Smooth muscle cell (in vitro differentiated cells): Measurements from ENCODE around the gene FNIP1. TPM values are rescaled to one million over a fixed set of nuclear protein-coding genes. Genes with fewer than 3 reads are reported as not detected.

Experiments used
- DNase-seq: peaks from one replicate; lab custom pipeline; 2025; ENCODE audit not compliant: unreplicated experiment; lab: John Stamatoyannopoulos, UW
- H2AFZ ChIP-seq: fragments of 200-600 bp; sonication (generic); 2 replicates; pipeline ENCODE4 v1.6.0; 2016; ENCODE audit warnings: antibody characterized with exemption, low read depth, mild to moderate bottlenecking
- H3F3A ChIP-seq: fragments of 200-600 bp; sonication (generic); 2 replicates; pipeline ENCODE4 v1.6.0; 2017; ENCODE audit warnings: antibody characterized with exemption, low read depth
- H3K27ac ChIP-seq: fragments of 200-600 bp; sonication (generic); 2 replicates; pipeline ENCODE4 v1.5.1; 2016; ENCODE audit warnings: low read depth, mild to moderate bottlenecking
- H3K27me3 ChIP-seq: fragments of 200-600 bp; sonication (generic); 2 replicates; pipeline ENCODE4 v1.6.1; 2016; ENCODE audit warnings: low read depth, mild to moderate bottlenecking
- H3K36me3 ChIP-seq: fragments of 200-600 bp; sonication (generic); 2 replicates; pipeline ENCODE4 v1.5.1; 2016; ENCODE audit warnings: low read depth
- H3K4me1 ChIP-seq: fragments of 200-600 bp; sonication (generic); 2 replicates; pipeline ENCODE4 v1.5.1; 2016; ENCODE audit warnings: low read depth
- H3K4me2 ChIP-seq: fragments of 200-600 bp; sonication (generic); 2 replicates; pipeline ENCODE4 v1.6.0; 2016; ENCODE audit warnings: mild to moderate bottlenecking
- H3K4me3 ChIP-seq: fragments of 200-600 bp; sonication (generic); 2 replicates; pipeline ENCODE4 v1.5.1; 2016; ENCODE audit warnings: mild to moderate bottlenecking
- H3K79me2 ChIP-seq: fragments of 200-600 bp; sonication (generic); 2 replicates; pipeline ENCODE4 v1.6.0; 2016; ENCODE audit warnings: low read depth, mild to moderate bottlenecking
- H3K9ac ChIP-seq: fragments of 200-600 bp; sonication (generic); 2 replicates; pipeline ENCODE4 v1.6.0; 2016; ENCODE audit warnings: low read depth
- H3K9me3 ChIP-seq: fragments of 200-600 bp; sonication (generic); replicated peaks from 2 replicates; pipeline ENCODE4 v1.5.1; 2016; ENCODE audit warnings: low read depth
- H4K20me1 ChIP-seq: fragments of 200-600 bp; sonication (generic); 2 replicates; pipeline ENCODE4 v1.6.0; 2016; ENCODE audit warnings: low read depth
- WGBS: methylation state at CpG from one replicate; pipeline ENCODE4 v1.1.7; 2016; ENCODE audit warnings: low lambda C conversion rate; 5-methylcytosine and 5-hydroxymethylcytosine counted together
- polyA plus RNA-seq: library from polyadenylated mRNA; unstranded; fragments of >200 nt; fragmentation: Nextera tagmentation; extraction: Ambion mirVana; gene quantifications from 2 replicates; pipeline ENCODE4 v1.2.1, GENCODE V29; 2016
- total RNA-seq: library from RNA; depleted of rRNA; stranded (reverse); fragments of >200 nt; gene quantifications from 2 replicates; pipeline ENCODE4 v1.2.3, GENCODE V29; 2014
- TF ChIP-seq, protein P1 (sequence below): fragments of 200-600 bp; sonication (generic); IDR thresholded peaks from 2 replicates; pipeline ENCODE4 v1.5.1; 2017; ENCODE audit warnings: borderline replicate concordance, mild to moderate bottlenecking, antibody characterized with exemption; ENCODE audit not compliant: insufficient read depth, poor library complexity, severe bottlenecking

FNIP1 gene
- total and polyA plus RNA-seq, 2 experiments from 2014 or later: 8.8 to 47.4 TPM

DNA sequence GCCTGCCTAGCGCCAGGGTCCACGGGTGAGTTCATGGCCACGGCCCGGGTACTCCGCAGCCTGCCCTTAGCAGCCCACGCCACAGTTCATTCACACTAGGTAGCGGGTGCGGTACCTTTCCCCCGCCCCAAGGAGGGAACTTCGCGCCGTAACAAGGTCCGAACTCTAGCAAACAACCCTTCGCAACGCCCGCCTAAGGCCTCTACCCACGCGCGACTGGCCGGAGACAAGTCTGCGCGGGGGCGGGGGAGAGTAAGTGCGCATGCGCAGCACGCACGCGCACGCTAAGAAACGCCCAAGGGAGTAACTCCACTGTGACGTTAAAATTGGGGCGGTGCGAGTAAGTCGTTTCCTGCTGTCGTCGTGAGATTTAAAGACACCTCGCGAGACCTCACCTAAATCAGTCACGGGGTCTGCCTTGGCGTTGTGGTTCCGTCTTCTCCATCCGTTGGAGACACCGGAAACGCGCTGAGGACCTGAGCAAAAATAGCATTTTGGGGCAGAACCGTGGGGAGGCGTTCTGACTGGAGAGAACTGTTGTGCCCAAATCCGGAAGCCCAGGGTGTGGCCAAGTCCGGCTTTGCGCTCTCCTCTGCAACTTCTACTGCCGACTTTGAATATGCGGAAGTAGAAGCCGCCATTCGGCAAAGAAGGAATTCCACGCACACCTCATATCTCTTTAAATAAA lies 161.7 kb downstream of the FNIP1 start, which contains the start of gene RAPGEF6:
Gene RAPGEF6 (minus strand): TSS at position 234 of the 688 bp plus-strand sequence. CDS start 199 bp downstream, at position 35.
- Histone ChIP-seq H3K79me2 (peaks cover 42% of the 10 kb centered on the region), H3K4me2 (peak within 1 kb of the TSS; percentile 88), H3K27me3 (no peaks in the 10 kb centered on the region), H3K9me3 (no peaks in the 10 kb centered on the region), H3K4me3 (peak within 1 kb of the TSS; percentile 74), H3K4me1 (peaks cover 16% of the 10 kb centered on the region), H3K27ac (peak within 1 kb of the TSS; percentile 97), H3F3A (peaks cover 5% of the 10 kb centered on the region), H4K20me1 (peaks cover 9% of the 10 kb centered on the region), H2AFZ (peak within 1 kb of the TSS; percentile 80), H3K36me3 (no peaks in the 10 kb centered on the region), H3K9ac (peak within 1 kb of the TSS; percentile 91)
- WGBS: under 1% methylated on average over 55 of the region's 55 CpGs
- TF ChIP-seq, protein P1, sequence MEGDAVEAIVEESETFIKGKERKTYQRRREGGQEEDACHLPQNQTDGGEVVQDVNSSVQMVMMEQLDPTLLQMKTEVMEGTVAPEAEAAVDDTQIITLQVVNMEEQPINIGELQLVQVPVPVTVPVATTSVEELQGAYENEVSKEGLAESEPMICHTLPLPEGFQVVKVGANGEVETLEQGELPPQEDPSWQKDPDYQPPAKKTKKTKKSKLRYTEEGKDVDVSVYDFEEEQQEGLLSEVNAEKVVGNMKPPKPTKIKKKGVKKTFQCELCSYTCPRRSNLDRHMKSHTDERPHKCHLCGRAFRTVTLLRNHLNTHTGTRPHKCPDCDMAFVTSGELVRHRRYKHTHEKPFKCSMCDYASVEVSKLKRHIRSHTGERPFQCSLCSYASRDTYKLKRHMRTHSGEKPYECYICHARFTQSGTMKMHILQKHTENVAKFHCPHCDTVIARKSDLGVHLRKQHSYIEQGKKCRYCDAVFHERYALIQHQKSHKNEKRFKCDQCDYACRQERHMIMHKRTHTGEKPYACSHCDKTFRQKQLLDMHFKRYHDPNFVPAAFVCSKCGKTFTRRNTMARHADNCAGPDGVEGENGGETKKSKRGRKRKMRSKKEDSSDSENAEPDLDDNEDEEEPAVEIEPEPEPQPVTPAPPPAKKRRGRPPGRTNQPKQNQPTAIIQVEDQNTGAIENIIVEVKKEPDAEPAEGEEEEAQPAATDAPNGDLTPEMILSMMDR: no peak
- DNase-seq: peak; percentile 78

GRCh38 chr5:131634666-131634995 lies 162.2 kb downstream of the FNIP1 start:
- Histone ChIP-seq H3K4me2 (peak overlapping the region; percentile 88), H3K4me1 (peaks cover 16% of the 10 kb centered on the region), H2AFZ (peak overlapping the region; percentile 59), H4K20me1 (peaks cover 9% of the 10 kb centered on the region), H3K27me3 (no peaks in the 10 kb centered on the region), H3K4me3 (peak overlapping the region; percentile 74), H3K36me3 (no peaks in the 10 kb centered on the region), H3K79me2 (peaks cover 47% of the 10 kb centered on the region), H3K9me3 (no peaks in the 10 kb centered on the region), H3F3A (peaks cover 5% of the 10 kb centered on the region), H3K9ac (peak overlapping the region; percentile 85), H3K27ac (peak overlapping the region; percentile 97)
- TF ChIP-seq, protein P1: no peak
- under 1% methylated on average over 21 of the region's 21 CpGs for WGBS
- DNase-seq: no peak

GRCh38 chr5:131634238-131634637 lies 162.6 kb downstream of the FNIP1 start:
- TF ChIP-seq, protein P1: no peak
- DNase-seq: no peak
- H2AFZ ChIP-seq: peak overlapping the region; percentile 59

More at GRCh38 chr5:131634238-131634637, 162.6 kb downstream of the FNIP1 start:
- Histone ChIP-seq H3F3A (peaks cover 5% of the 10 kb centered on the region), H3K4me1 (peaks cover 16% of the 10 kb centered on the region), H3K9me3 (no peaks in the 10 kb centered on the region), H3K27ac (peak overlapping the region; percentile 97), H4K20me1 (peaks cover 11% of the 10 kb centered on the region), H3K4me2 (peak overlapping the region; percentile 88), H3K9ac (peak overlapping the region; percentile 85), H3K79me2 (peaks cover 49% of the 10 kb centered on the region), H3K27me3 (no peaks in the 10 kb centered on the region), H3K4me3 (peak overlapping the region; percentile 74), H3K36me3 (no peaks in the 10 kb centered on the region)
- 9% methylated on average over 4 of the region's 4 CpGs for WGBS
